8988T (cell line): ENCODE data around the gene PMEPA1.
A peak's percentile ranks its signal among the peaks of the same experiment; 100 is the strongest.

Experiments
- DNase-seq: peaks from one replicate; pipeline ENCODE4 v3.0.0; 2011

Gene PMEPA1

DNA sequence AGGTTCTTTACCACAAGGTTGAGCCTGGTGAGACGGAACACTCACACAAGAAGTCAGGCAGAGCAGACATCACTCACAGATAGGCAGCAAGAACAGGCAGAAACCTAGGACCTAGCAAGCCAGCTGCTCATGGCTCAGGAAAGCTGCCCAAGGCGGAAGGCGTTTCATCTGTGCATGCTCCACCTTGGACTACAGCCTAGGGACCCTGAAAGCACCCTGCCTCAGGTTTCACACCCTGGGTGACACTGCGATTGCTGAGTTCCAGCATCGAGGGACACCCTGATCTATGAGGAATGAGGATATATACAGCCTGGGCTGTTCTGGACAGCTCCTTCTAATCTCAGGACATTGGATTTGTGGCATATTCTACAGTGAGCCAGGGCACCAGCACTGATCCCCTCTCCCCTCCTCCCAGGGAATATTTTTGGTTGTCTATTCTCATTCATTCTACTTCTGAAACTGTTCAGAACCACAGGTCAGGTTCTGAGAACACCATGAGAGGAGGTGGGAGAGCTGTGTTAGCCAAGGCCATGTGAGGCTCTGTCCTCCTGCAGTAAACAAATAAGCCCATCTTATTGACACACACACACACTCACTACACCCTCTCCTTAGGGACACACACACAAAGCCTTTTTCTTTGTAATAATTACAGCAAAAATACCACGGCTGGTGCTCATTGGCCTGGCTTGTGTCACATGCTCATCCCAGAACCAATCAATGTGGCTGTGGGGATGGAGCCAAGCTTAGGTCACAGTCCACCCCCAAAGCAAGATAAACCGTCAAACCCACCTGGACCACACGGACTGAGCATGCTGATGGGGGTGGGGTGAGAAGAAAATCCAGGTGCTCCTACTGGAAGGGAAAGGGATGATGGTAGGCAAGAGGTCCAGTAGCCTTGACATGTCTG is 26.3 kb upstream of the PMEPA1 start:
- no peak for DNase-seq

DNA sequence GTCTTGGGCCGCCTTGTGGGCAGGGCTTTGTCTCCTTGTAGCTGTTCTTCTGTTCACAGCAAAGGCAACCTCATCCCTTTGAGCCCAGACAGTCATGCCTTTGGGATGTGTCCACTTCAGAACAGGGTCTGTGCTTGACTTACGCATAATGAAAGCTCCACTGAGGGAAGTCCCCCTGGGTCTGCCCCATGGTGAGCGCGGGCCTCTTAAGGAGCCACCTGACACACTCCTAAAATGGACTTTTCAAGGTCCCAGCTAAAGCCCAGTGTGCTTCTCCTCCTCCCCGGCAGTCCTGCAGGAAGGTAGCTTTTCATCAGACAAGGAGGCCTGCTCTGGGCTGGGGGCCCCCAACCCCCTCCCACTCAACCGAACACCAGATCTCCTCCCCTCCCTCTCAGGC is 24.9 kb upstream of the PMEPA1 start:
- DNase-seq = no peak

GRCh38 chr20:57732226-57732625 is 22.4 kb upstream of the PMEPA1 start:
- DNase-seq = no peak

- DNase-seq = no peak
Measured at GRCh38 chr20:57728762-57729161, 18.9 kb upstream of the PMEPA1 start.

GRCh38 chr20:57727863-57728262 is 18.0 kb upstream of the PMEPA1 start:
- DNase-seq = no peak

- no peak for DNase-seq
Measured at GRCh38 chr20:57725636-57726035, 15.8 kb upstream of the PMEPA1 start.

- no peak for DNase-seq
Measured at GRCh38 chr20:57724610-57725405, 15.0 kb upstream of the PMEPA1 start.

GRCh38 chr20:57723816-57724215 is 14.0 kb upstream of the PMEPA1 start:
- no peak for DNase-seq

- no peak for DNase-seq
Measured at GRCh38 chr20:57719951-57720350, 10.1 kb upstream of the PMEPA1 start.

GRCh38 chr20:57718490-57719009 is 8.7 kb upstream of the PMEPA1 start:
- DNase-seq = peak; percentile 99

DNA sequence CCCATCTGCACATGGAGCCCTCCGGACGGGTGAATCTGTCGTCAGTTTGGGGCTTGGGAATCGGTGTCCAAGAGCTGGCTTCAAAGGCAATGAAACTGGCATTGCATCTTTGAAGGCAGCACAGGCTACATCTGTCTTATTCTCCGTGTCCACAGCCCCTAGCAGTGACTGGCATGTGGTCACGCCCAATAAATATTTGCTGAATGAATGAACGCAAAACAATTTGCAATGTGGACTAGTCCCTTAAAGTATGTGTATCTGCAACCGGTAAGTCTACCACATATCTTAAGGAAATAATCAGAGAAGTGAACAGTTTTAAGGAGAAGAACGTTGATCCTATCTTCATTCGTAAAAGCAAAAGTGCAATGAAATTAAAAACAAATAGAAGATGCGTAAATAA is 8.0 kb upstream of the PMEPA1 start:
- DNase-seq = no peak

- DNase-seq = no peak
Measured at GRCh38 chr20:57716901-57717300, 7.1 kb upstream of the PMEPA1 start.

GRCh38 chr20:57716202-57716601 is 6.4 kb upstream of the PMEPA1 start:
- no peak for DNase-seq

DNA sequence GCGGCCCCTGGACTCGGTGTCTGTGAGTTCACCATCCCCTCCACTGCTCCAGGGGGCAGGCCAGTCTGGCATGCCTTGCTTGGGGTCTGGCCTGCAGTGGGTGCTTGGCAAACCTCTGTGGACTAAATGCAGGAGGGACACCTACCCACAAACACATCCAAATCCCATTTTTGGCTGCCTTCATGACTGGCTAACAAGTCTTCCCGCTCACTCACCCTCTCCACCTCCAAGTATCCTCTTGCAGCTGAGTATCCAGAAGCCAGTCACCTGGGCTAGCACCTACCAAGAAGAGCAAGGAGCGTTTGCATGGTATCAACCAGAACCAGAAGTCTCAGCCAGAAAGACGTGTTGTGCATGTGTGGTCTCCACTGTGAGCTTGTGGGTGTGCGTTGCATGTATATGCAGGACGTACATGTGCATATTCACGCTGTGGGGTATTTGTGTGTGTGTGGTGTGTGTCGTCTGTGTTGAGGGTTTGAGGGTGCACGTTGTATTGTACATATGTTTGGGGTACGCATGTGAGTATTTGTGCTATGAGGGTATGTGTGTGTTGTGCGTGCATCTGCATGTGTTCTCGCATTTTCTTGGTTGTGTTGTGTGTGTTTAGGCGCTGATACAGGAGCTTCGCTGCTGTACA is 5.6 kb upstream of the PMEPA1 start:
- no peak for DNase-seq

DNA sequence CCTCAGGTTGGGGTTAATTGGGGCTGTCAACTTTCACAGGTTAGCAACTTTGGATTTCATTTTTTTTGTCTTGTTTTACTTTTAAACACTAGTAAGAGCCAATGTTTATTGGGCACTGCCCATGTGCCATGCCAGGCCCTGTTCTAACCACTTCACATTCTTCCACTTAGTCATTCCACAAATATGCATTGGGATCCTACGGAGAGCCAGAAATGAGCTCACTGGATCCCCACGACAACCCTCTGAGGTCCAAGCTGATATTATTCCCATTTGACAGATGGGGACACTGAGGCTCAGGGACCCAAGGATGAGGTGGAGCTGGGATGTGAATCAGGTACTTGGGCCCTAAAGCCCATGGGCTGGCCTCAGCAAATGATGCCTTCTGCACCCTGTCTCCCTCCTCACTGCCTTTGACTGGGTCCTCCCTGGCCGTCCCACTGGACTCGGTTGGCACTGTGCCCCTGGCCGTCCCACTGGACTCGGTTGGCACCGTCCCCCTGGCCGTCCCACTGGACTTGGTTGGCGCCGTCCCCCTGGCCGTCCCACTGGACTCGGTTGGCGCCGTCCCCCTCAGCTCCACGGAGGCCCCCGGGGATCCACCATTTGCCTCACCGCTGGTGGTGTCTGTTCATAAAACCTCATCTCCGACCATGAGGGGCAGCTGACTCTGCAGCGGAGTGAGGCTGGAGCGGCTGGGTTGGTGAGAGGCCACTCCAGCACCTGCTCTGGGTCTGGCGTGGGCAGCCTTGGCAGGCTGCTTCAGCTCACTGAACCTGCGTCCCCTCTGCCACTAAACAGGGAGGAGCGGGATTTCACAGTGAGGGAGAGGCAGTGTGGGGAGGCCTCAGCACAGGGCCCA is 4.8 kb upstream of the PMEPA1 start:
- DNase-seq = peak; percentile 92

- no peak for DNase-seq
Measured at GRCh38 chr20:57713951-57714350, 4.1 kb upstream of the PMEPA1 start.

DNA sequence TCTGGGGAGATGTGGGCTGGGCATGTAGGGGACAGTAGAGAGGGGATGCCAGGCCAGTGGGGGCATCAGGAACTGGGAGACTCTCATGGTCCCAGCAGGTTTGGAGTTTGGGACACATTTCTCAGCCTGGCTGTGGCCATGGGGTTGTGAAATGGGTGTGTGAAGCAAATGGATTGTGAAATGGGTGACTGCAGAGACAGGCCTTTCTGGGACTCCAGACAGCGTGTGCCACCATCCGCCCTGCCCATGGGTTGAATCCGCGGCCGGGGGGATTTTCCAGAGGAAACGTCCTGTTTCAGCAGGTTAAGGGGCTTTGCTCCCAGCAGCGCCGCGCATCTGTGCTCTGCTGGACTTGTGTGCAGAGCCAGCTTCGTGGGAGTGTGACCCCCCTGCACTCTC is 3.7 kb upstream of the PMEPA1 start:
- DNase-seq = no peak

DNA sequence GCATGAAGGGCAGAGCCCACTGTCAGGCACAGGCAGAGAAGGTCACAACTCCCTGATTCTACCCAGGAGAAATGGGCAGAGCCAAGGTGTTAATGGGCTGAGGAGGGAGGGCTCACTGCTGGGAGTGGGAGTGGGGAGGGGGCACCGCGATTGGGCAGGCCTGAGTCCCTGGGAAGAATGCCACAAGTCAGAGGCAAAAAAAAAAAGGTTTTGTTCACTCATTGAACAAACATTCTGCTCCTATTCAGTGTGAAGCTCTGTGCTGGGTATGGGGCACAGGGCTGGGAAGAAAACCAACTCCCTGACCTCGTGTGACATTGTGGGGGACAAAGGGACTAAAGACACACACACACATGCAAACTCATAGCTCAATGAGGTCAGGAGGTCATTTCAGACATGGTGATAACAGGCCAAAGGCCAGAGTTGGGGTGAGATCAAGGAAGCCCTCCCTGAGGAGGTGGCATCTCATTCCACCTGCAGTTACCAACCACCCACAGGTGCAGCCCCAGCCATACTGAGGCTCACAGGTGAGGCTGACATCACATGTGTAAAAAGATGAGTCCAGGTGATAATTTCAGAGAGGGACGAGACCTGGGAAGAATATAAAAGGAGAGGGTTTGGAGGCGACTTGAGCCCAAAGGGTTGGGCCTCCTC is 3.2 kb upstream of the PMEPA1 start:
- no peak for DNase-seq

- DNase-seq = no peak
Measured at GRCh38 chr20:57712341-57712740, 2.5 kb upstream of the PMEPA1 start.

DNA sequence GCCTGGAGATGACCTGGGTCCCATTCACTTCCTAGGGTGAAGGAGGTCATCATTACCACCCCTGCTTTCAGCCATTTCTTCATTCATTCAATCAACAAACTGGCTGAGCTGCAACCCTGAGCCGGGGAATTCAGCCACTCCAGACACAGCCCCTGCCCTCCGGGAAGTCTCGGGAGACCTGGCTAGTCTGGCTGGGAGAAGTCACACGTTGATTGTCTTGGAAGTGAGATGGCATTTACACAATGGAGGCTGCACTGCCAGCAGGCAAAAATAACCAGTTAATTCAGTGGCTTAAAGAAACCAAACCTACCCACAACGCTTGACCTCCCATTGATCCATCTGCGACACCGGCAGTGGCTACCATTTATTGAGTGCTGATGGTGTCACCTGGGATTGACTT is 2.0 kb upstream of the PMEPA1 start:
- no peak for DNase-seq

- DNase-seq = no peak
Measured at GRCh38 chr20:57711311-57711712, 1.5 kb upstream of the PMEPA1 start.

- no peak for DNase-seq
Measured at GRCh38 chr20:57710841-57711240, 1.0 kb upstream of the PMEPA1 start.
